NT2/D1 (cell line): ENCODE data around the gene CFB.

Source experiments
- SUZ12 ChIP-seq: IDR thresholded peaks from 2 replicates; pipeline ENCODE4 v1.6.1; 2011; ENCODE audit not compliant: insufficient read length, insufficient read depth; ENCODE audit errors: extremely low read depth
- YY1 ChIP-seq: IDR thresholded peaks from 2 replicates; pipeline ENCODE4 v1.6.1; 2011; ENCODE audit not compliant: insufficient read length, insufficient read depth
- ZNF274 ChIP-seq: IDR thresholded peaks from 2 replicates; pipeline ENCODE4 v1.6.1; 2011; ENCODE audit warnings: mild to moderate bottlenecking, low read depth, low read length

DNA sequence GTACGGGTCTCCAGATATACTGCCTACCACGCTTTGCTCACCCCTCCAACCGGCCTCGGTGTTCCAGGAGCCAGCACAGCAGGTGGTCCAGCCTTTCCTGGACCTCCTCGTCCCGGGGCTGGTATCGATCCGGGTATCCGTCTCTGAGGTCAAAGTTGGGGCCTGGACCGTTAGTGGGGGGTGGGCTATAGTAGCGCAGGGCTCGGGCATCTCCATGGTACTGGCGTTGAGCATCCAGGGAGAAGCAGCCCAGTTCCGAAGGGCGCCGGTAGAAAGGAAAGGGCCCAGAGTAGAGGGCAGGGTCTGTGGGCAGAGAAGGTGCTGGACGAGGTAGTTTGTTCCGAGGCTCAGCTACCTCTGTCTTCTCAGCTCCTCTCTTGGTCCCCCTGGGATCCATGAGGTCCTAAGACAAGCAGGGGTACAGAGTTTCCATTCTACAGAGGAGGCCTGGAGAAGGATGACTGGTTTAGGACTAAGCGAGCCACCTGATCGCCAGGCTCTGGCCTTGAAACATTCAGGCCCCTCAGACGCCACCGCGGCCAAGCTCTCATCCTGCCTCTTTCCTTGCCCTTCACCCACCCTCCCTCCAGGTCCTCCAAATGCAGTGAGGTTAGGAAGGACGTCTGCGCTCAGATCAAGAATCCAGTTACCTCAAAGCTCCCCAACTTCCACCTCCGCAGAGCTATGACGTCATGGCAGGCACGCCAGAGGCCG is 25.5 kb downstream of the CFB start:
- no peak for TF ChIP-seq ZNF274
- TF ChIP-seq YY1: no peak
- no peak for TF ChIP-seq SUZ12
